ENCODE measurements around the gene KCNH1. TPM values are rescaled to one million over a fixed set of nuclear protein-coding genes. Genes with fewer than 3 reads are reported as not detected.

KCNH1 gene
- polyA plus RNA-seq, 1 of the 3 experiments (the other 2 are of a cell fraction), result 0.08 TPM

DNA sequence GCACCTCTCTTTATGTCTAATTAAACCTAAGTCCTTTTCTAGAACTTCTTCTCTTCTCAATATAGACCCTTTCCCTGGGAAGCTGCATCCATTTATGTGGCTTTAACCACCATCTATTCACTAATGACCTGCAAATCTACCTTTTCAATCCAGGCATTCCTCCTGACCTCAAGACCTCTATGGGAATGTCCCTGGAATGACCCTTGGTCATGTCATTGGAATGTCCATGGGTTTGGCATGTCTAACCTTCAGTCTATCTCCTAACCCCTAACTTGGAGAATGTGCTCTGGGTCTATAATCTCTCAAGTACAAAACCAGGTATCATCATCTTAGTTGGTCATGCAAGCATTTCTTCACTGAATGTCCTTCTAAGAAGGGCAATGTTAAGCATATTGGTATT is 196.1 kb downstream of the KCNH1 start:
- H3K79me2 ChIP-seq (ENCODE audit: insufficient read depth), result no peaks in the 10 kb centered on the region
- no peaks in the 10 kb centered on the region for H3F3A ChIP-seq (replicated peaks; ENCODE audit: insufficient read depth)
- no peak overlapping the region for H3K27ac ChIP-seq (ENCODE audit: low read depth in 2 of 2, low read length in 1 of 2)
- H3K4me1 ChIP-seq (ENCODE audit: control insufficient read depth in 1 of 2, insufficient read depth in 2 of 2, low read depth in 1 of 2, low read length in 1 of 2), result peaks cover 0 to 6% of the 10 kb centered on the region in 2 experiments; a peak in 2 of 4 replicates
- no peaks in the 10 kb centered on the region for H4K20me1 ChIP-seq (ENCODE audit: insufficient read depth)
- no peak for TF ChIP-seq USF2 (IDR thresholded peaks at IDR 0.05; ENCODE audit: borderline replicate concordance, low read depth, low read length)
- TF ChIP-seq, protein P1, sequence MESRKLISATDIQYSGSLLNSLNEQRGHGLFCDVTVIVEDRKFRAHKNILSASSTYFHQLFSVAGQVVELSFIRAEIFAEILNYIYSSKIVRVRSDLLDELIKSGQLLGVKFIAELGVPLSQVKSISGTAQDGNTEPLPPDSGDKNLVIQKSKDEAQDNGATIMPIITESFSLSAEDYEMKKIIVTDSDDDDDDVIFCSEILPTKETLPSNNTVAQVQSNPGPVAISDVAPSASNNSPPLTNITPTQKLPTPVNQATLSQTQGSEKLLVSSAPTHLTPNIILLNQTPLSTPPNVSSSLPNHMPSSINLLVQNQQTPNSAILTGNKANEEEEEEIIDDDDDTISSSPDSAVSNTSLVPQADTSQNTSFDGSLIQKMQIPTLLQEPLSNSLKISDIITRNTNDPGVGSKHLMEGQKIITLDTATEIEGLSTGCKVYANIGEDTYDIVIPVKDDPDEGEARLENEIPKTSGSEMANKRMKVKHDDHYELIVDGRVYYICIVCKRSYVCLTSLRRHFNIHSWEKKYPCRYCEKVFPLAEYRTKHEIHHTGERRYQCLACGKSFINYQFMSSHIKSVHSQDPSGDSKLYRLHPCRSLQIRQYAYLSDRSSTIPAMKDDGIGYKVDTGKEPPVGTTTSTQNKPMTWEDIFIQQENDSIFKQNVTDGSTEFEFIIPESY (IDR thresholded peaks at IDR 0.05; ENCODE audit: borderline replicate concordance, low read depth), result no peak
- TF ChIP-seq MXI1 (IDR thresholded peaks at IDR 0.05; ENCODE audit: low read depth, low read length), result no peak
- no peak for TF ChIP-seq RAD21 (IDR thresholded peaks at IDR 0.05; ENCODE audit: low read length)
- no peak for TF ChIP-seq POLR2AphosphoS5 (IDR thresholded peaks at IDR 0.05; ENCODE audit: low read depth, low read length)
- no peak for TF ChIP-seq RCOR1 (IDR thresholded peaks at IDR 0.05; ENCODE audit: low read length)
- TF ChIP-seq CTCF (IDR thresholded peaks at IDR 0.05), result no peak
- TF ChIP-seq TCF12 (IDR thresholded peaks at IDR 0.05), result no peak
- TF ChIP-seq FOXJ3 (CRISPR knock-in tag; IDR thresholded peaks at IDR 0.05), result no peak
- TF ChIP-seq SIN3A (IDR thresholded peaks at IDR 0.05; ENCODE audit: borderline replicate concordance, low read depth, low read length), result no peak
- no peak for TF ChIP-seq CHD2 (IDR thresholded peaks at IDR 0.05; ENCODE audit: low read length, partially characterized antibody)
- no peak for TF ChIP-seq EP300 (IDR thresholded peaks at IDR 0.05; ENCODE audit: borderline replicate concordance in 1 of 2, low read depth in 1 of 2, low read length in 1 of 2)
- H3K27me3 ChIP-seq (ENCODE audit: insufficient read depth), result no peaks in the 10 kb centered on the region
- no peak overlapping the region for H2AFZ ChIP-seq (ENCODE audit: low read depth)
- no peaks in the 10 kb centered on the region for H3K36me3 ChIP-seq (replicated peaks in 1 of 2; ENCODE audit: control insufficient read depth in 1 of 2, insufficient read depth in 2 of 2, low read length in 1 of 2)
- no peak overlapping the region for H3K4me3 ChIP-seq (ENCODE audit: low read depth in 2 of 2, low read length in 1 of 2)
- H3K9me3 ChIP-seq, result no peaks in the 10 kb centered on the region
- no peak for DNase-seq
- no peak overlapping the region for H3K4me2 ChIP-seq
- no peaks in the 10 kb centered on the region for H3K9me2 ChIP-seq
- ChIA-PET POLR2A (no interaction called here), CTCF (no interaction called here)
- no peak overlapping the region for H3K9ac ChIP-seq

GRCh38 chr1:210935905-210936304 is 198.0 kb downstream of the KCNH1 start:
- H4K20me1 ChIP-seq (ENCODE audit: insufficient read depth), result no peaks in the 10 kb centered on the region
- H3K4me2 ChIP-seq, result no peak overlapping the region
- peaks cover 0 to 5% of the 10 kb centered on the region in 2 experiments; a peak in 2 of 4 replicates for H3K4me1 ChIP-seq (ENCODE audit: control insufficient read depth in 1 of 2, insufficient read depth in 2 of 2, low read depth in 1 of 2, low read length in 1 of 2)
- no peak overlapping the region for H3K27ac ChIP-seq (ENCODE audit: low read depth in 2 of 2, low read length in 1 of 2)
- no peak for DNase-seq
- TF ChIP-seq FOXJ3 (CRISPR knock-in tag; IDR thresholded peaks at IDR 0.05) (no peak), NRF1 (IDR thresholded peaks at IDR 0.05; ENCODE audit: low read depth, low read length) (no peak), YY1 (IDR thresholded peaks at IDR 0.05; ENCODE audit: low read depth) (no peak), TCF12 (IDR thresholded peaks at IDR 0.05) (no peak), TEAD4 (IDR thresholded peaks at IDR 0.05; ENCODE audit: borderline replicate concordance, insufficient read depth) (no peak), MEF2A (IDR thresholded peaks at IDR 0.05; ENCODE audit: borderline replicate concordance, low read depth) (no peak), CTCF (IDR thresholded peaks at IDR 0.05) (no peak), SIN3A (IDR thresholded peaks at IDR 0.05; ENCODE audit: borderline replicate concordance, low read depth, low read length) (no peak), SMC3 (IDR thresholded peaks at IDR 0.05; ENCODE audit: low read depth, low read length) (no peak)
- H3F3A ChIP-seq (replicated peaks; ENCODE audit: insufficient read depth), result no peaks in the 10 kb centered on the region
- no peaks in the 10 kb centered on the region for H3K79me2 ChIP-seq (ENCODE audit: insufficient read depth)
- H3K27me3 ChIP-seq (ENCODE audit: insufficient read depth), result no peaks in the 10 kb centered on the region
- 49% methylated on average over 4 of the region's 4 CpGs for WGBS (ENCODE audit: low lambda C conversion rate)
- CTCF ChIA-PET, result interaction anchor here (1.1 to 2.0 kb wide), 3 partner anchors 12 to 487 kb away, joined by 3 to 6 read pairs (median 4); partner anchors contain the start of gene KCNH1
- no peak overlapping the region for H3K9ac ChIP-seq
- no peak overlapping the region for H3K4me3 ChIP-seq (ENCODE audit: low read depth in 2 of 2, low read length in 1 of 2)
- no peak overlapping the region for H2AFZ ChIP-seq (ENCODE audit: low read depth)
- no peaks in the 10 kb centered on the region for H3K36me3 ChIP-seq (replicated peaks in 1 of 2; ENCODE audit: control insufficient read depth in 1 of 2, insufficient read depth in 2 of 2, low read length in 1 of 2)
- POLR2A ChIA-PET, result no interaction called here
- no peaks in the 10 kb centered on the region for H3K9me2 ChIP-seq
- no peaks in the 10 kb centered on the region for H3K9me3 ChIP-seq
